22Rv1 (cell line): ENCODE data around the gene ZBTB18.

Experiments used
- ZFX ChIP-seq: fragments of 450-650 bp; IDR thresholded peaks from 2 replicates; pipeline ENCODE4 v1.6.1; 2017; ENCODE audit warnings: antibody characterized with exemption, borderline replicate concordance
- TF ChIP-seq, protein P1 (sequence below): fragments of 450-650 bp; IDR thresholded peaks from 2 replicates; pipeline ENCODE4 v1.5.1; 2017; ENCODE audit warnings: mild to moderate bottlenecking

DNA sequence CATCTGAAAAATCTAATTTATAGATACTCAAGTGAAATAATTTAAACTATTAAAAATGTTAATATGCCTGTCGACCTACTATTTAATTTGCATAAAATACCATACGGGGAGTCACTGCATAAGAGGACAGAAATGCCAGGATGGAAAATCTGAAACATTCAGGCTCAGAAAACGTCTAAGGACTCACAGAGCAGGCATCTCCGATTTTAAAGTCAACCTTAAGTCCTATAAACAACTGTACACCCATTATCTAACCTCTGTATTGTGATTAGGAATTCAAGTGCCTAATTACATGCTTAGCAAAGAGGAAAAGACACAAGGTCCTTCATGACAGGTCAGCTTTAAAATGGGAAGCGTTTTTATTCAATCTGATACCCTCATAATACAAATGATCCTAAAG, 49.2 kb downstream of the ZBTB18 start:
- TF ChIP-seq, protein P1, sequence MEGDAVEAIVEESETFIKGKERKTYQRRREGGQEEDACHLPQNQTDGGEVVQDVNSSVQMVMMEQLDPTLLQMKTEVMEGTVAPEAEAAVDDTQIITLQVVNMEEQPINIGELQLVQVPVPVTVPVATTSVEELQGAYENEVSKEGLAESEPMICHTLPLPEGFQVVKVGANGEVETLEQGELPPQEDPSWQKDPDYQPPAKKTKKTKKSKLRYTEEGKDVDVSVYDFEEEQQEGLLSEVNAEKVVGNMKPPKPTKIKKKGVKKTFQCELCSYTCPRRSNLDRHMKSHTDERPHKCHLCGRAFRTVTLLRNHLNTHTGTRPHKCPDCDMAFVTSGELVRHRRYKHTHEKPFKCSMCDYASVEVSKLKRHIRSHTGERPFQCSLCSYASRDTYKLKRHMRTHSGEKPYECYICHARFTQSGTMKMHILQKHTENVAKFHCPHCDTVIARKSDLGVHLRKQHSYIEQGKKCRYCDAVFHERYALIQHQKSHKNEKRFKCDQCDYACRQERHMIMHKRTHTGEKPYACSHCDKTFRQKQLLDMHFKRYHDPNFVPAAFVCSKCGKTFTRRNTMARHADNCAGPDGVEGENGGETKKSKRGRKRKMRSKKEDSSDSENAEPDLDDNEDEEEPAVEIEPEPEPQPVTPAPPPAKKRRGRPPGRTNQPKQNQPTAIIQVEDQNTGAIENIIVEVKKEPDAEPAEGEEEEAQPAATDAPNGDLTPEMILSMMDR = no peak
- no peak for TF ChIP-seq ZFX
